Mesenchymal stem cell (in vitro differentiated cells and primary cell): ENCODE data around the gene GRB2.

Source experiments
- DNase-seq: peaks from one replicate; pipeline ENCODE4 v3.0.0-alpha.2; 2013
- H2AFZ ChIP-seq: one replicate; pipeline ENCODE4 v1.6.1; 2013; ENCODE audit warnings: low read depth, mild to moderate bottlenecking, control low read depth, inconsistent platforms, low read length, moderate library complexity
- H2AK5ac ChIP-seq: 2 replicates; pipeline ENCODE4 v1.6.1; 2013; ENCODE audit warnings: low read length, moderate library complexity, mild to moderate bottlenecking, inconsistent platforms; ENCODE audit not compliant: severe bottlenecking
- H2BK120ac ChIP-seq: one replicate; pipeline ENCODE4 v1.6.1; 2013; ENCODE audit warnings: low read depth, mild to moderate bottlenecking, inconsistent platforms, low read length, moderate library complexity
- H2BK12ac ChIP-seq, 2 experiments: one replicate each; pipeline ENCODE4 v1.6.1; 2013; ENCODE audit warnings: inconsistent platforms in 2 of 2, low read length in 2 of 2, mild to moderate bottlenecking in 2 of 2, moderate library complexity in 2 of 2, control low read depth in 1 of 2
- H2BK15ac ChIP-seq: one replicate; pipeline ENCODE4 v1.6.1; 2013; ENCODE audit warnings: mild to moderate bottlenecking, low read depth, inconsistent platforms; ENCODE audit not compliant: poor library complexity, severe bottlenecking
- H2BK5ac ChIP-seq: 2 replicates; pipeline ENCODE4 v1.6.1; 2013; ENCODE audit warnings: low read depth, mild to moderate bottlenecking, low read length, control low read depth, inconsistent platforms; ENCODE audit not compliant: poor library complexity, severe bottlenecking
- H3K14ac ChIP-seq, 2 experiments: one replicate each; pipeline ENCODE4 v1.6.1; 2013; ENCODE audit warnings: inconsistent platforms in 2 of 2, low read length in 2 of 2, control low read depth in 1 of 2, mild to moderate bottlenecking in 1 of 2, moderate library complexity in 1 of 2
- H3K18ac ChIP-seq, 2 experiments: one replicate each; pipeline ENCODE4 v1.6.1; 2013; ENCODE audit warnings: inconsistent platforms in 2 of 2, low read length in 2 of 2, control low read depth in 1 of 2, low read depth in 1 of 2, mild to moderate bottlenecking in 1 of 2
- H3K23ac ChIP-seq, 2 experiments: one replicate each; pipeline ENCODE4 v1.6.1; 2013; ENCODE audit warnings: inconsistent platforms in 2 of 2, low read length in 2 of 2, mild to moderate bottlenecking in 2 of 2, moderate library complexity in 2 of 2, control low read depth in 1 of 2
- H3K27ac ChIP-seq: 2 replicates; pipeline ENCODE4 v1.5.1; 2013; ENCODE audit warnings: mild to moderate bottlenecking, moderate library complexity, low read length, control low read depth, inconsistent platforms; ENCODE audit not compliant: poor library complexity, severe bottlenecking
- H3K27me3 ChIP-seq, 2 experiments: 2 replicates each; pipeline versions ENCODE4 v1.6.1 to v1.7.0; 2013; ENCODE audit warnings: low read length in 2 of 2, mild to moderate bottlenecking in 2 of 2, moderate library complexity in 2 of 2, control low read depth in 1 of 2, inconsistent platforms in 1 of 2; ENCODE audit not compliant: control insufficient read depth in 1 of 2, insufficient read depth in 1 of 2
- H3K36me3 ChIP-seq, 2 experiments: 2 replicates each; pipeline versions ENCODE4 v1.6.1 to v1.7.0; 2013; ENCODE audit warnings: low read length in 2 of 2, control low read depth in 1 of 2, inconsistent platforms in 1 of 2, low read depth in 1 of 2, mild to moderate bottlenecking in 1 of 2; ENCODE audit not compliant: insufficient read depth in 2 of 2, control insufficient read depth in 1 of 2
- H3K4ac ChIP-seq, 2 experiments: one replicate each; pipeline ENCODE4 v1.6.1; 2013; ENCODE audit warnings: inconsistent platforms in 2 of 2, low read length in 2 of 2, mild to moderate bottlenecking in 2 of 2, moderate library complexity in 2 of 2, control low read depth in 1 of 2, low read depth in 1 of 2
- H3K4me1 ChIP-seq: 2 replicates; pipeline ENCODE4 v1.6.1; 2013; ENCODE audit warnings: low read depth, low read length, control low read depth; ENCODE audit not compliant: control insufficient read depth, insufficient read depth
- H3K4me2 ChIP-seq: 2 replicates; pipeline ENCODE4 v1.6.1; 2013; ENCODE audit warnings: low read length, mild to moderate bottlenecking, inconsistent platforms; ENCODE audit not compliant: poor library complexity, severe bottlenecking
- H3K4me3 ChIP-seq, 2 experiments: 2 replicates each; pipeline versions ENCODE4 v1.5.1 to v1.7.0; 2013; ENCODE audit warnings: low read length in 2 of 2, mild to moderate bottlenecking in 2 of 2, control low read depth in 1 of 2, low read depth in 1 of 2; ENCODE audit not compliant: insufficient read depth in 1 of 2
- H3K79me1 ChIP-seq: replicated peaks from 2 replicates; pipeline ENCODE4 v1.6.1; 2013; ENCODE audit warnings: mild to moderate bottlenecking, control low read depth, low read length, inconsistent platforms; ENCODE audit not compliant: poor library complexity, severe bottlenecking
- H3K9ac ChIP-seq: 2 replicates; pipeline ENCODE4 v1.7.0; 2013; ENCODE audit warnings: mild to moderate bottlenecking, low read length, moderate library complexity
- H3K9me3 ChIP-seq: 2 replicates; pipeline ENCODE4 v1.7.0; 2013; ENCODE audit warnings: mild to moderate bottlenecking, low read length; ENCODE audit not compliant: control insufficient read depth
- H4K8ac ChIP-seq: one replicate; pipeline ENCODE4 v1.6.1; 2013; ENCODE audit warnings: inconsistent platforms, mild to moderate bottlenecking, low read length, moderate library complexity
- H4K91ac ChIP-seq: one replicate; pipeline ENCODE4 v1.6.1; 2013; ENCODE audit warnings: mild to moderate bottlenecking, low read length, inconsistent platforms
- WGBS: methylation state at CpG from one replicate; pipeline ENCODE4 v1.1.7; 2013; ENCODE audit warnings: mixed read lengths; 5-methylcytosine and 5-hydroxymethylcytosine counted together

The GRB2 gene

DNA sequence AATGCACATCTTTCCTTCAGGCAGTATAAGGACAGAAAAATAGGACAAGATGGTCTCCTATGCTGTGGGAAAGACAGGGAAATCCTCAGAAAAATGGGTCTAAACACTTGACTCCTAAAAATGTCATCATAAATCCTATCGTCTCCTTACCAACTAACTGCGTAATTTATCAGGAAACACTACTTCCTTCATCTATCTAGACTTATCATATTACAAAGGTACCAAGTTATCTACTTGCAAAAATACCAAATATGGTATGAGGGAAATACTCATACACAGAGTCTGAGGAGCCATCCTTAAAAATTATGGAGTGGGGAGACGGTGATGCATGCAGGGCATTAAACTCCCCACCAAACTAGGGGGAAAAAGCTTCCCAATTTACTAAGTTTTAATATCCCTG, 44.1 kb downstream of the GRB2 start:
- no peak overlapping the region for H3K4ac ChIP-seq
- H3K27me3 ChIP-seq, result no peaks in the 10 kb centered on the region
- H2BK15ac ChIP-seq, result no peak overlapping the region
- H2AFZ ChIP-seq, result no peak overlapping the region
- H3K9me3 ChIP-seq, result no peaks in the 10 kb centered on the region
- H3K4me3 ChIP-seq, result no peak overlapping the region
- peaks cover 0 to 3% of the 10 kb centered on the region in 2 experiments for H3K36me3 ChIP-seq
- H2BK5ac ChIP-seq, result no peak overlapping the region
- peaks cover 14% of the 10 kb centered on the region for H3K79me1 ChIP-seq
- H2BK12ac ChIP-seq, result no peak overlapping the region
- no peak overlapping the region for H3K4me2 ChIP-seq
- H3K4me1 ChIP-seq, result peaks cover 13% of the 10 kb centered on the region
- 100% methylated on average over 1 of the region's 3 CpGs for WGBS
- H3K18ac ChIP-seq, result no peak overlapping the region
- no peak overlapping the region for H2BK120ac ChIP-seq
- no peak overlapping the region for H3K27ac ChIP-seq
- H4K8ac ChIP-seq, result no peak overlapping the region
- no peak for DNase-seq
- no peak overlapping the region for H3K14ac ChIP-seq
- no peak overlapping the region for H3K23ac ChIP-seq
- no peak overlapping the region for H4K91ac ChIP-seq
- H2AK5ac ChIP-seq, result no peak overlapping the region
- no peak overlapping the region for H3K9ac ChIP-seq

DNA sequence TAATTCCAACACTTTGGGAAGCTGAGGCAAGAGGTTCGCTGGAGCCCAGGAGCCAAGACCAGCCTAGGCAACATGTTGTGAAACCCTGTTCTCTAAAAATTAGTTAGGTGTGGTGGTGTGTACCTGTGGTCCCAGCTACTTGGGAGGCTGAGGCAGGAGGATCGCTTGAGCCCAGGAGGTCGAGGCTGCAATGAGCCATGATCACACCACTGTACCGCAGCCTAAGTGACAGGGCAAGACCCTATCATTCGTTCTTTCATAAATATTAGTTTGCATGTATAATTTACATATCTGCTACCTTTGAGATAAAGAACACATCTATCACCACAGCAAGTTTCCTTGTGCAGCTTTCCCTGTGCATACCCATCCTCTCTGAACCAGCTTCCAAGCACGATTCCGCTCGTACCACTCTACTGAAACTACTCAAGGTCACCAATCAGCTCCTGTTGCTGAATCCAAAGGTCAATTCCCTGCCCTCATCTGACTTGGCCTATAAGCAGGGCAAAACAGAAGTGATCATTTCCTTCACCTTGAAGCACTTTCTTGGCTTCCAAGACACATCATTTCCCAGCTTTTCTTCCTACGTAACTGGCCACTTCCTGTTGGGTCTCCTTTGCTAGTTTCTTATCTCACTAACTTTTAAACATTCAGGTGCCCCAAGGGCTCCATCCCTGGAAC, 49.1 kb downstream of the GRB2 start:
- DNase-seq, result no peak
- peaks cover 13% of the 10 kb centered on the region for H3K4me1 ChIP-seq
- no peak overlapping the region for H3K18ac ChIP-seq
- H3K4me3 ChIP-seq, result no peak overlapping the region
- H2AFZ ChIP-seq, result no peak overlapping the region
- no peak overlapping the region for H3K4me2 ChIP-seq
- H2AK5ac ChIP-seq, result no peak overlapping the region
- H2BK15ac ChIP-seq, result no peak overlapping the region
- H3K4ac ChIP-seq, result no peak overlapping the region
- no peak overlapping the region for H3K23ac ChIP-seq
- no peak overlapping the region for H4K8ac ChIP-seq
- peaks cover 17% of the 10 kb centered on the region for H3K79me1 ChIP-seq
- no peak overlapping the region for H2BK12ac ChIP-seq
- no peaks in the 10 kb centered on the region for H3K9me3 ChIP-seq
- WGBS, result 95% methylated on average over 6 of the region's 9 CpGs
- H3K14ac ChIP-seq, result no peak overlapping the region
- no peaks in the 10 kb centered on the region for H3K27me3 ChIP-seq
- no peak overlapping the region for H2BK120ac ChIP-seq
- H3K36me3 ChIP-seq, result peaks cover 3 to 6% of the 10 kb centered on the region in 2 experiments
- H3K27ac ChIP-seq, result no peak overlapping the region
- H3K9ac ChIP-seq, result no peak overlapping the region
- no peak overlapping the region for H4K91ac ChIP-seq
- H2BK5ac ChIP-seq, result no peak overlapping the region

DNA sequence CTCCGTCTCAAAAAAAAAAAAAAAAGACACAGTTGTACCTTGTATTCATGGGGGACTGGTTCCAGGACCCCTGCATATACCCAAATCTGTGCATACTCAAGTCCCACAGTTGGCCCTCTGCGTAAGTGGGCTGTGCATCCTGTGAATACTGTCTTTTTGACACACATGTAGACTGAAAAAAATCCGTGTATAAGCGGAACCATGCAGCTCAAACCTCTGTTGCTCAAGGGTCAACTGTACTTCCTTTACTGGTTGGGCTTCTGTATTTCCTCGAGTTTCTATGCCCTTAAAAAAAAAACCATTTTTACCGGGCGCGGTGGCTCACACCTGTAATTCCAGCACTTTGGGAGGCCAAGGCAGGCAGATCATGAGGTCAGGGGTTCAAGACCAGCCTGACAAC, 52.3 kb downstream of the GRB2 start:
- no peak for DNase-seq
- H3K4me1 ChIP-seq, result peaks cover 12% of the 10 kb centered on the region
- H3K9me3 ChIP-seq, result no peaks in the 10 kb centered on the region
- no peak overlapping the region for H3K4me2 ChIP-seq
- 97% methylated on average over 8 of the region's 8 CpGs for WGBS
- H3K23ac ChIP-seq, result no peak overlapping the region
- H2BK15ac ChIP-seq, result no peak overlapping the region
- H2BK5ac ChIP-seq, result no peak overlapping the region
- H3K4me3 ChIP-seq, result no peak overlapping the region
- no peak overlapping the region for H4K91ac ChIP-seq
- no peaks in the 10 kb centered on the region for H3K27me3 ChIP-seq
- peaks cover 23% of the 10 kb centered on the region for H3K79me1 ChIP-seq
- H3K27ac ChIP-seq, result no peak overlapping the region
- no peak overlapping the region for H4K8ac ChIP-seq
- no peak overlapping the region for H3K18ac ChIP-seq
- no peak overlapping the region for H3K4ac ChIP-seq
- H3K9ac ChIP-seq, result no peak overlapping the region
- no peak overlapping the region for H2BK120ac ChIP-seq
- no peak overlapping the region for H2AFZ ChIP-seq
- H3K14ac ChIP-seq, result no peak overlapping the region
- no peak overlapping the region for H2BK12ac ChIP-seq
- H2AK5ac ChIP-seq, result no peak overlapping the region
- H3K36me3 ChIP-seq, result peaks cover 3 to 6% of the 10 kb centered on the region in 2 experiments

DNA sequence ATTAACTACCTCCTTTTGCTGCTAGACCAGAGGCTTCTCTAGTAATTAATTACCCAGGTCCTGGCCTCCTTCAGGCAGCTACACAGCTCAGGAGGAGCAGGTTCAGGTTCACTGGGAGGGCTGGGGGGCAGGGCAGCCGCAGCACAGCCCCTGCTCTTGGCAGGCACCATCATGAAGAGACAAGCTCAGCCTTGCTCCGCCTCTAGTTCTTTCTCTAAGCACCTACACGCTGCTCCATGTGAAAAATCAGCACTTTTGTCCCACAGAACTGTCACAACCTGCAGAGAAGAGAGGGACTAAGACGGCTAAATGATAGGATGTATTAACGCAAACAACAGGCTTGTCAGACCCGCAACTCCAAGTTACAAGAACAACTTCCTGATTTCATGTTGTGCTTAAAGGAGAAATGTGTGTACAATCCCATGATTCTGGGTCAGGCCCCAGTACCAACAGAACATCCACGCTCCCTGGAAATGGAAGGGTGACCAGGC, 53.4 kb downstream of the GRB2 start:
- no peak for DNase-seq
- Histone ChIP-seq H2BK15ac (no peak overlapping the region), H3K79me1 (peaks cover 24% of the 10 kb centered on the region), H2AFZ (no peak overlapping the region), H4K8ac (no peak overlapping the region), H3K36me3 (peaks cover 3 to 6% of the 10 kb centered on the region in 2 experiments), H3K23ac (no peak overlapping the region), H3K14ac (no peak overlapping the region), H3K9me3 (no peaks in the 10 kb centered on the region), H3K18ac (no peak overlapping the region), H3K27me3 (no peaks in the 10 kb centered on the region), H2BK5ac (no peak overlapping the region), H3K4me3 (no peak overlapping the region), H2AK5ac (no peak overlapping the region), H3K9ac (no peak overlapping the region), H3K4me2 (peak overlapping the region; percentile 8), H2BK120ac (no peak overlapping the region), H4K91ac (no peak overlapping the region), H3K4ac (no peak overlapping the region), H3K4me1 (peaks cover 16% of the 10 kb centered on the region), H3K27ac (no peak overlapping the region), H2BK12ac (no peak overlapping the region)
- 52% methylated on average over 7 of the region's 7 CpGs for WGBS
